Activated CD4-positive, CD25-positive, alpha-beta regulatory T cell treated with anti-CD3 and anti-CD28 coated beads, Interleukin-2, amount 50 U/mL, for 72 hours (primary cell): Measurements from ENCODE around the gene HTRA3.
"Not testable (repeated sequence)": the region's sequence is repeated elsewhere in the genome, so short reads cannot be mapped to it uniquely, and the experiment has no call there.

ENCODE experiments used
- DNase-seq: peaks from one replicate; pipeline ENCODE4 v3.0.0; 2021

The HTRA3 gene

GRCh38 chr4:8346838-8347605 is 77.5 kb downstream of the HTRA3 start:
- DNase-seq: no peak

- DNase-seq: no peak
These were observed 78.1 kb downstream of the HTRA3 start for GRCh38 chr4:8347660-8348059.

- no peak for DNase-seq
These were observed 78.5 kb downstream of the HTRA3 start for GRCh38 chr4:8348071-8348470.

- DNase-seq: not testable (repeated sequence)
These were observed 79.7 kb downstream of the HTRA3 start for GRCh38 chr4:8349236-8349635.

GRCh38 chr4:8349664-8350236 is 80.2 kb downstream of the HTRA3 start:
- DNase-seq: no peak

GRCh38 chr4:8350352-8350751 is 80.8 kb downstream of the HTRA3 start:
- DNase-seq: no peak

GRCh38 chr4:8350841-8351461 is 81.4 kb downstream of the HTRA3 start:
- no peak for DNase-seq

- DNase-seq: no peak
These were observed 82.4 kb downstream of the HTRA3 start for GRCh38 chr4:8351931-8352367.

GRCh38 chr4:8352368-8353157 is 83.0 kb downstream of the HTRA3 start:
- no peak for DNase-seq

GRCh38 chr4:8353158-8353669 is 83.7 kb downstream of the HTRA3 start:
- no peak for DNase-seq

- DNase-seq: no peak
These were observed 84.4 kb downstream of the HTRA3 start for GRCh38 chr4:8353912-8354453.

GRCh38 chr4:8355306-8355705 is 85.8 kb downstream of the HTRA3 start:
- no peak for DNase-seq

GRCh38 chr4:8355864-8356565 is 86.5 kb downstream of the HTRA3 start:
- no peak for DNase-seq
